Small intestine (tissue), 16 donors: ENCODE measurements around the gene DDB1. TPM values are rescaled to one million over a fixed set of nuclear protein-coding genes. Genes with fewer than 3 reads are reported as not detected.

Experiments
- DNase-seq, 2 donors: peaks; one replicate each; pipeline versions ENCODE4 v3.0.0 to v3.0.0-alpha.2; 2013
- FAIRE-seq: peaks from 2 replicates; lab custom pipeline; 2012; peaks lifted over from hg19 to GRCh38; lab: Jason Lieb, UNC
- H3K27ac ChIP-seq, 3 donors: one replicate each; pipeline ENCODE4 v1.5.1; 2013; ENCODE audit warnings: low read length in 2 of 3, mild to moderate bottlenecking in 2 of 3, control low read depth in 1 of 3, inconsistent platforms in 1 of 3, low read depth in 1 of 3, moderate library complexity in 1 of 3
- H3K27me3 ChIP-seq, 3 donors: one replicate each; pipeline ENCODE4 v1.6.1; 2013; ENCODE audit warnings: low read length in 3 of 3, inconsistent platforms in 1 of 3; ENCODE audit not compliant: control insufficient read depth in 3 of 3, insufficient read depth in 3 of 3
- H3K36me3 ChIP-seq, 3 donors: one replicate each; pipeline ENCODE4 v1.6.1; 2013; ENCODE audit warnings: low read length in 3 of 3, inconsistent platforms in 1 of 3, low read depth in 1 of 3, mild to moderate bottlenecking in 1 of 3, moderate library complexity in 1 of 3; ENCODE audit not compliant: control insufficient read depth in 3 of 3, insufficient read depth in 2 of 3
- H3K4me1 ChIP-seq, 3 donors: one replicate each; pipeline ENCODE4 v1.6.1; 2013; ENCODE audit warnings: low read length in 2 of 3, inconsistent platforms in 1 of 3, low read depth in 1 of 3, mild to moderate bottlenecking in 1 of 3, moderate library complexity in 1 of 3; ENCODE audit not compliant: control insufficient read depth in 3 of 3, insufficient read depth in 2 of 3
- H3K4me3 ChIP-seq, 3 donors: one replicate each; pipeline ENCODE4 v1.5.1; 2013; ENCODE audit warnings: low read length in 3 of 3, control low read depth in 1 of 3, inconsistent platforms in 1 of 3, low read depth in 1 of 3, mild to moderate bottlenecking in 1 of 3, moderate library complexity in 1 of 3
- H3K9me3 ChIP-seq, 2 donors: one replicate each; pipeline ENCODE4 v1.6.1; 2013; ENCODE audit warnings: low read depth in 1 of 2, low read length in 1 of 2; ENCODE audit not compliant: control insufficient read depth in 2 of 2, insufficient read depth in 1 of 2
- WGBS, 3 donors: extraction: QIAGEN DNeasy Blood & Tissue Kit; methylation state at CpG; one replicate each; pipeline ENCODE4 v1.1.7; 2013; 5-methylcytosine and 5-hydroxymethylcytosine counted together
- long read RNA-seq, 10 donors: transcript quantifications; one replicate each; lab custom pipeline, GENCODE V29; 2026
- polyA plus RNA-seq, 4 donors: library from polyadenylated mRNA; stranded (reverse) in 3 of 4; unstranded in 1 of 4; fragments of 200-250 nt in 3 of 4; fragments of 120-200 nt in 1 of 4; gene quantifications; one replicate each; pipeline versions ENCODE4 v1.2.1 to v1.2.3, GENCODE V29; 2013
- donor health status: healthy with polysubstance abuse.
- donor health status: control.
- donor health status: control.
- donor health status: Bipolar disorder and iron deficiency.
- donor health status: healthy.

DDB1 gene
- polyA plus RNA-seq, result 100 to 1,000 TPM; 137 to 165 (median 153) TPM
- long read RNA-seq, donor 1, full-length matches to known transcripts, result 22 of 79 reads
- long read RNA-seq, donor 1, partial matches to known transcripts, result 57 of 79 reads
- long read RNA-seq, donor 1, other reads (novel, unspliced or antisense), result 0 of 79 reads
- long read RNA-seq, donor 2, full-length matches to known transcripts, result 6 of 6 reads
- long read RNA-seq, donor 2, partial matches to known transcripts, result 0 of 6 reads
- long read RNA-seq, donor 2, other reads (novel, unspliced or antisense), result 0 of 6 reads
- long read RNA-seq, donor 3, full-length matches to known transcripts, result 18 of 113 reads
- long read RNA-seq, donor 3, partial matches to known transcripts, result 88 of 113 reads
- long read RNA-seq, donor 3, other reads (novel, unspliced or antisense), result 7 of 113 reads
- long read RNA-seq, donor 4, result 0 reads
- long read RNA-seq, donor 5, partial matches to known transcripts, result 12 of 17 reads
- long read RNA-seq, donor 5, other reads (novel, unspliced or antisense), result 0 of 17 reads
- long read RNA-seq, donor 6, full-length matches to known transcripts, result 9 of 31 reads
- long read RNA-seq, donor 6, partial matches to known transcripts, result 22 of 31 reads
- long read RNA-seq, donor 6, other reads (novel, unspliced or antisense), result 0 of 31 reads
- long read RNA-seq, donor 7, result 0 reads
- long read RNA-seq, donor 8, full-length matches to known transcripts, result 1 of 1 reads
- long read RNA-seq, donor 8, partial matches to known transcripts, result 0 of 1 reads
- long read RNA-seq, donor 8, other reads (novel, unspliced or antisense), result 0 of 1 reads
- long read RNA-seq, donor 9, partial matches to known transcripts, result 0 of 3 reads
- long read RNA-seq, donor 9, other reads (novel, unspliced or antisense), result 0 of 3 reads
- long read RNA-seq, donor 10, full-length matches to known transcripts, result 26 of 74 reads
- long read RNA-seq, donor 10, partial matches to known transcripts, result 48 of 74 reads
- long read RNA-seq, donor 10, other reads (novel, unspliced or antisense), result 0 of 74 reads

- DNase-seq (peak; percentile 93 to 97), FAIRE-seq (no peak)
- Histone ChIP-seq H3K4me3 (peak within 1 kb of the TSS; percentile 72 to 99 (median 90)), H3K9me3 (no peaks in the 10 kb centered on the region), H3K27me3 (no peaks in the 10 kb centered on the region), H3K36me3 (peaks cover 8 to 37% (median 9%) of the 10 kb centered on the region in 3 donors), H3K4me1 (peaks cover 6 to 31% (median 7%) of the 10 kb centered on the region in 3 donors), H3K27ac (peak within 1 kb of the TSS; percentile 84 to 94 (median 91))
- 0% methylated on average over 75 to 80 of the region's 81 CpGs for WGBS, 3 donors
Measured at GRCh38 chr11:61332797-61333549, at the start of gene DDB1, which contains the start of gene TKFC. TSS of gene DDB1 (minus strand) at chr11:61333105. CDS start at chr11:61332968, 137 bp downstream. TSS of gene TKFC (plus strand) at chr11:61333228. CDS start at chr11:61334729, 1,501 bp downstream.

- Histone ChIP-seq H3K27me3 (no peaks in the 10 kb centered on the region), H3K36me3 (peaks cover 0 to 5% (median 0%) of the 10 kb centered on the region in 3 donors), H3K9me3 (no peaks in the 10 kb centered on the region), H3K4me1 (no peaks in the 10 kb centered on the region), H3K27ac (no peak overlapping the region), H3K4me3 (no peak overlapping the region)
- FAIRE-seq, result no peak
- peak; percentile 49 to 90 for DNase-seq
- 26 to 73% (median 45%) methylated on average over 9 of the region's 9 CpGs for WGBS, 3 donors
Measured at GRCh38 chr11:61380884-61381283, 48.0 kb upstream of the DDB1 start.

GRCh38 chr11:61378713-61379313, 45.9 kb upstream of the DDB1 start:
- H3K27me3 ChIP-seq, result no peaks in the 10 kb centered on the region
- H3K27ac ChIP-seq, result no peak overlapping the region
- DNase-seq (no peak), FAIRE-seq (no peak)
- H3K4me3 ChIP-seq, result no peak overlapping the region
- peaks cover 0 to 4% of the 10 kb centered on the region in 2 donors for H3K9me3 ChIP-seq
- H3K36me3 ChIP-seq, result peaks cover 0 to 2% (median 0%) of the 10 kb centered on the region in 3 donors
- WGBS, 3 donors, result 93 to 95% (median 93%) methylated on average over 5 of the region's 5 CpGs
- no peaks in the 10 kb centered on the region for H3K4me1 ChIP-seq

- 93 to 94% (median 94%) methylated on average over 6 of the region's 6 CpGs for WGBS, 3 donors
- DNase-seq, result no peak
- no peak for FAIRE-seq
- Histone ChIP-seq H3K36me3 (peaks cover 0 to 2% (median 0%) of the 10 kb centered on the region in 3 donors), H3K4me1 (no peaks in the 10 kb centered on the region), H3K9me3 (peaks cover 0 to 4% of the 10 kb centered on the region in 2 donors), H3K27ac (no peak overlapping the region), H3K27me3 (no peaks in the 10 kb centered on the region), H3K4me3 (no peak overlapping the region)
Measured at GRCh38 chr11:61377461-61378160, 44.7 kb upstream of the DDB1 start.

- 77 to 95% (median 82%) methylated on average over 6 of the region's 6 CpGs for WGBS, 3 donors
- Histone ChIP-seq H3K27me3 (no peaks in the 10 kb centered on the region), H3K4me3 (no peak overlapping the region), H3K36me3 (peaks cover 0 to 8% (median 0%) of the 10 kb centered on the region in 3 donors), H3K4me1 (no peaks in the 10 kb centered on the region), H3K9me3 (peaks cover 0 to 4% of the 10 kb centered on the region in 2 donors), H3K27ac (no peak overlapping the region)
- FAIRE-seq (no peak), DNase-seq (no peak)
Measured at GRCh38 chr11:61375761-61376108, 42.8 kb upstream of the DDB1 start.

GRCh38 chr11:61372659-61373420, 39.9 kb upstream of the DDB1 start:
- WGBS, 3 donors, result 35 to 71% (median 58%) methylated on average over 8 of the region's 8 CpGs

More at GRCh38 chr11:61372659-61373420, 39.9 kb upstream of the DDB1 start:
- Histone ChIP-seq H3K27me3 (no peaks in the 10 kb centered on the region), H3K4me3 (no peak overlapping the region), H3K9me3 (peaks cover 0 to 4% of the 10 kb centered on the region in 2 donors), H3K27ac (no peak overlapping the region), H3K4me1 (no peaks in the 10 kb centered on the region), H3K36me3 (peaks cover 0 to 27% (median 14%) of the 10 kb centered on the region in 3 donors)
- peak in 1 of 2 donors; percentile 67 for DNase-seq
- FAIRE-seq, result no peak
